HepG2 (cell line): ENCODE results near the gene INSRR. TPM values are rescaled to one million over a fixed set of nuclear protein-coding genes. Genes with fewer than 3 reads are reported as not detected.

Source experiments
- ATAC-seq: fragments of 200-7000 bp; cut with Tn5 transposase; 3 replicates; pipeline ENCODE4 v1.9.1; 2020; ENCODE audit warnings: mild to moderate bottlenecking, moderate library complexity
- BruUV-seq: library from RNA; stranded (reverse); fragments of 400-500 nt; replicated peaks from 2 replicates; lab custom pipeline; 2021; lab: Mats Ljungman, UMichigan
- CTCF ChIA-PET: fragments of 300-600 bp; formaldehyde crosslinking; extraction: SDS; loops from one replicate; lab custom pipeline; 2021; ENCODE audit warnings: low total read pairs, inconsistent platforms, low intra/inter-chr PET ratio; lab: Yijun Ruan, JAX
- POLR2A ChIA-PET: fragments of 350-600 bp; sonication (Branson Sonifier 250); formaldehyde crosslinking; loops from one replicate; lab custom pipeline; 2020; ENCODE audit warnings: antibody characterized with exemption, inconsistent platforms; lab: Yijun Ruan, JAX
- DNase-seq: peaks from one replicate; pipeline ENCODE4 v3.0.0-alpha.2; 2015; ENCODE audit warnings: low spot score
- FAIRE-seq: peaks from 3 replicates; lab custom pipeline; 2011; peaks lifted over from hg19 to GRCh38; lab: Jason Lieb, UNC
- H2AFZ ChIP-seq: one replicate; pipeline ENCODE4 v1.6.1; 2011; ENCODE audit warnings: low read length, inconsistent platforms
- H3K27ac ChIP-seq: fragments of 300-600 bp; 3 replicates; pipeline ENCODE4 v1.8.0; 2011; ENCODE audit warnings: mixed run types, mild to moderate bottlenecking, mixed read lengths, low read length, inconsistent platforms; ENCODE audit not compliant: insufficient read depth; ENCODE audit errors: extremely low read length
- H3K27me3 ChIP-seq, 2 experiments: fragments of 200-600 bp in 1 of 2; 2 replicates in 1 of 2; 3 replicates in 1 of 2; pipeline versions ENCODE4 v1.6.0 to v1.8.0; 2011; ENCODE audit warnings: low read length in 2 of 2, mild to moderate bottlenecking in 2 of 2, moderate library complexity in 2 of 2, inconsistent platforms in 1 of 2; ENCODE audit not compliant: insufficient read depth in 2 of 2, control insufficient read depth in 1 of 2
- H3K36me3 ChIP-seq, 2 experiments: fragments of 200-600 bp in 1 of 2; replicated peaks in 1 of 2; 2 replicates in 1 of 2; 3 replicates in 1 of 2; pipeline versions ENCODE4 v1.5.1 to v1.8.0; 2011; ENCODE audit warnings: low read length in 2 of 2, inconsistent platforms in 1 of 2; ENCODE audit not compliant: insufficient read depth in 2 of 2, control insufficient read depth in 1 of 2
- H3K4me1 ChIP-seq: 2 replicates; pipeline ENCODE4 v1.5.1; 2012; ENCODE audit warnings: low read length, inconsistent platforms; ENCODE audit not compliant: insufficient read depth
- H3K4me2 ChIP-seq: 2 replicates; pipeline ENCODE4 v1.6.0; 2011; ENCODE audit warnings: low read depth, low read length, inconsistent platforms
- H3K4me3 ChIP-seq, 3 experiments: fragments of 200-600 bp in 1 of 3; sonication (generic), shearing (Covaris generic) in 1 of 3; replicated peaks in 1 of 3; 2 replicates each; pipeline ENCODE4 v1.5.1; 2011 to 2016; ENCODE audit warnings: low read length in 3 of 3, inconsistent platforms in 2 of 3, low read depth in 2 of 3, mild to moderate bottlenecking in 2 of 3, control low read depth in 1 of 3, mixed read lengths in 1 of 3; ENCODE audit not compliant: insufficient read depth in 1 of 3
- H3K79me2 ChIP-seq: one replicate; pipeline ENCODE4 v1.6.1; 2011; ENCODE audit warnings: low read length, inconsistent platforms; ENCODE audit not compliant: insufficient read depth
- H3K9ac ChIP-seq: 2 replicates; pipeline ENCODE4 v1.6.0; 2011; ENCODE audit warnings: mild to moderate bottlenecking, low read depth, low read length, inconsistent platforms; ENCODE audit not compliant: insufficient read depth
- H3K9me3 ChIP-seq: 2 replicates; pipeline ENCODE4 v1.5.1; 2012; ENCODE audit warnings: mild to moderate bottlenecking, low read length
- H4K20me1 ChIP-seq: 2 replicates; pipeline ENCODE4 v1.6.0; 2011; ENCODE audit warnings: inconsistent platforms, mild to moderate bottlenecking, low read length, moderate library complexity; ENCODE audit not compliant: insufficient read depth
- ARID4A ChIP-seq: sonication (generic); formaldehyde crosslinking; IDR thresholded peaks from 2 replicates; pipeline ENCODE4 v1.5.0; 2020; ENCODE audit warnings: mild to moderate bottlenecking, missing genetic modification reagents, borderline replicate concordance
- KLF16 ChIP-seq, 2 experiments: sonication (generic) in 1 of 2; formaldehyde crosslinking in 1 of 2; IDR thresholded peaks; 2 replicates each; pipeline versions ENCODE4 v1.6.1 to v1.8.0; 2016 to 2023; ENCODE audit warnings: missing genetic modification reagents in 2 of 2, missing compliant biosample characterization in 1 of 2
- ONECUT2 ChIP-seq: sonication (generic); formaldehyde crosslinking; IDR thresholded peaks from 2 replicates; pipeline ENCODE4 v1.4.0; 2020; ENCODE audit warnings: missing genetic modification reagents
- PRDM10 ChIP-seq: sonication (generic); formaldehyde crosslinking; IDR thresholded peaks from 2 replicates; pipeline ENCODE4 v1.4.0; 2020; ENCODE audit warnings: low read depth, missing genetic modification reagents
- TARDBP ChIP-seq: sonication (generic); formaldehyde crosslinking; IDR thresholded peaks from 2 replicates; pipeline ENCODE4 v1.8.0; 2022; ENCODE audit warnings: mild to moderate bottlenecking, missing genetic modification reagents
- TFE3 ChIP-seq: IDR thresholded peaks from 2 replicates; pipeline ENCODE4 v1.6.1; 2016
- ZFP91 ChIP-seq: sonication (generic); formaldehyde crosslinking; IDR thresholded peaks from 2 replicates; pipeline ENCODE4 v1.9.0; 2022; ENCODE audit warnings: missing genetic modification reagents, mild to moderate bottlenecking, borderline replicate concordance
- ZNF17 ChIP-seq: sonication (generic); formaldehyde crosslinking; IDR thresholded peaks from 2 replicates; pipeline ENCODE4 v1.5.0; 2020; ENCODE audit warnings: mild to moderate bottlenecking, missing genetic modification reagents
- ZNF816 ChIP-seq: sonication (generic); formaldehyde crosslinking; IDR thresholded peaks from 2 replicates; pipeline ENCODE4 v1.8.0; 2022; ENCODE audit warnings: missing genetic modification reagents, mild to moderate bottlenecking, borderline replicate concordance
- WGBS: methylation state at CpG from one replicate; pipeline ENCODE4 v1.1.6; 2017; ENCODE audit warnings: low lambda C conversion rate; 5-methylcytosine and 5-hydroxymethylcytosine counted together
- in situ Hi-C: cut with HindIII; loops from 2 replicates; pipeline ENCODE4 v1.10.0; 2017; ENCODE audit warnings: low pct_unique_long_range_greater_than_20kb; ENCODE audit not compliant: extremely low pct_ligation_motif_present
- intact Hi-C: fragments of 100-400 bp; cut with micrococcal nuclease; formaldehyde crosslinking; loops from one replicate; pipeline ENCODE4 v1.10.0; 2022; ENCODE audit not compliant: unreplicated experiment
- polyA plus RNA-seq, 8 experiments: library from polyadenylated mRNA; depleted of rRNA in 3 of 8; stranded (reverse) in 7 of 8; unstranded in 1 of 8; fragments of >200 nt; fragmentation: Illumina TruSeq in 4 of 8; extraction: Trizol in 4 of 8; gene quantifications; 2 replicates each; pipeline versions ENCODE4 v1.2.1 to v1.2.3, GENCODE V29; 2011 to 2016; ENCODE audit warnings: low read depth in 4 of 8, missing spikeins in 1 of 8, mixed read lengths in 1 of 8; ENCODE audit not compliant: insufficient read depth in 1 of 8
- total RNA-seq, 5 experiments: library from RNA; depleted of rRNA; stranded (reverse); fragments of >200 nt; fragmentation: Illumina TruSeq; extraction: Trizol; gene quantifications; 2 replicates each; pipeline ENCODE4 v1.2.3, GENCODE V29; 2016; ENCODE audit warnings: low read depth in 1 of 5

The INSRR gene
- total and polyA plus RNA-seq, 2 of the 13 experiments (the other 11 are each of a cell fraction or from before 2014, with no cell fraction given): not detected

DNA sequence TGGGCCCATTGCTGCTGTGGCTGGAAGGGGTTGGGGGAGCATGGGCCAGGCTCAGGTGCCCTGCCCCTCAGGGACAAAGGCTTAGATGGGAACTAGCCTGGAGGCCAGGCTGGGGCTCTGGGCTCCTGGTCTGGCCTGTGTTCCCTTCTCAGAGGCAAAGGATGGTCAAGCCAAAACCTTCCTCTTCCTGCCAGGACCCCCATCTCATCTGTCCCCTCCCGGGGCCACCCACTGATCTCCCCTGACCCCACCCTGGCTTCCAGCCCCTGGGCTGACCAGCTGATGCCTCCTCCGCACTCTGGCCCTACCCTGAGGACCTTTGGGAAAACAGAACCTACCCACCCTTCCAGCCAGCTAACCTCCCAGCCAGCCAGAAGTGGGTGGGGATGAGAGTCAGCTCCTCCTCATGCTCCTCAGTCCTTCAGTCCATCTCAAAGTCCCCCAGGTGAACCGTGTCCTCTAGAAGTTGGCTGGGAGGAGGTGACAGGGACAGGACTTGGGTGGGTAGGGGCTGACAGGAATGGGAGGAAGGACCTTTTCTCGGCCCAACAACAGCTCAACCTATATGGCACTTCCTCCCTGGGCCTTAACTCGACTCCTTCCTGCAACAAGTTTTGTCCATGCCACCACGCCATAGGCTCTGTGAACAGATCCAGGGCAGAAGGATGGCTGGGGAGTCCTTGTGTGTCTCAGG, 42.1 kb upstream of the INSRR start:
- TF ChIP-seq TFE3 (CRISPR knock-in tag) (no peak), ARID4A (CRISPR knock-in tag) (no peak), KLF16 (CRISPR knock-in tag; IDR thresholded peaks at IDR 0.05) (no peak), PRDM10 (CRISPR knock-in tag) (no peak), ZNF17 (CRISPR knock-in tag) (no peak), ZNF816 (CRISPR knock-in tag) (no peak), ONECUT2 (CRISPR knock-in tag) (no peak), ZFP91 (CRISPR knock-in tag) (no peak), TARDBP (CRISPR knock-in tag) (no peak)
- Histone ChIP-seq H3K9ac (no peak overlapping the region), H4K20me1 (no peaks in the 10 kb centered on the region), H3K4me3 (no peak overlapping the region), H3K27ac (no peak overlapping the region), H3K9me3 (no peaks in the 10 kb centered on the region), H3K4me2 (no peak overlapping the region), H3K79me2 (no peaks in the 10 kb centered on the region), H3K27me3 (peaks cover 7 to 88% of the 10 kb centered on the region in 2 experiments), H3K36me3 (no peaks in the 10 kb centered on the region), H2AFZ (no peak overlapping the region), H3K4me1 (peaks cover 28% of the 10 kb centered on the region)
- no peak for DNase-seq
- WGBS: 17% methylated on average over 3 of the region's 6 CpGs
- ChIA-PET POLR2A (no interaction called here), CTCF (interaction anchor here (1.0 kb wide), 1 partner anchor 9 kb away, joined by 3 read pairs; no protein-coding TSS in a partner anchor)
- BruUV-seq: no TSS peak
- no peak for FAIRE-seq
- in situ Hi-C loops (no loop called here), intact Hi-C loops (no loop called here)
- no peak for ATAC-seq
